IMR-90 (cell line): ENCODE data around the gene ANKRD11. TPM values are rescaled to one million over a fixed set of nuclear protein-coding genes. Genes with fewer than 3 reads are reported as not detected.

ENCODE experiments used
- ATAC-seq: fragments of 200-7000 bp; cut with Tn5 transposase; 2 replicates; pipeline ENCODE4 v1.9.1; 2020; ENCODE audit warnings: low read depth, mild to moderate bottlenecking, moderate library complexity
- BruUV-seq: library from RNA; stranded (reverse); fragments of 400-500 nt; replicated peaks from 2 replicates; lab custom pipeline; 2021; lab: Mats Ljungman, UMichigan
- CTCF ChIA-PET: fragments of 300-600 bp; formaldehyde crosslinking; extraction: SDS; loops from one replicate; lab custom pipeline; 2021; ENCODE audit warnings: antibody characterized with exemption; lab: Yijun Ruan, JAX
- POLR2A ChIA-PET: fragments of 300-600 bp; sonication (Branson Sonifier 250); formaldehyde crosslinking; loops from one replicate; lab custom pipeline; 2022; ENCODE audit warnings: antibody characterized with exemption; ENCODE audit not compliant: unreplicated experiment; lab: Charles Lee
- DNase-seq: peaks from one replicate; pipeline ENCODE4 v3.0.0; 2013
- H2AFZ ChIP-seq: replicated peaks from 2 replicates; pipeline ENCODE3; 2013; ENCODE audit warnings: low read length, mild to moderate bottlenecking; ENCODE audit not compliant: poor library complexity
- H2AK5ac ChIP-seq: 2 replicates; pipeline ENCODE4 v1.6.1; 2013; ENCODE audit warnings: low read depth, low read length, inconsistent platforms
- H2AK9ac ChIP-seq: replicated peaks from 2 replicates; pipeline ENCODE3; 2013; ENCODE audit warnings: mild to moderate bottlenecking, low read depth, low read length, moderate library complexity; ENCODE audit not compliant: poor library complexity
- H2BK120ac ChIP-seq: 2 replicates; pipeline ENCODE4 v1.6.1; 2013; ENCODE audit warnings: low read depth, low read length, inconsistent platforms
- H2BK15ac ChIP-seq: 3 replicates; pipeline ENCODE4 v1.6.1; 2013; ENCODE audit warnings: low read depth, low read length, inconsistent platforms
- H2BK20ac ChIP-seq: 2 replicates; pipeline ENCODE4 v1.6.1; 2013; ENCODE audit warnings: low read depth, mild to moderate bottlenecking, inconsistent platforms, low read length, moderate library complexity
- H2BK5ac ChIP-seq: 2 replicates; pipeline ENCODE4 v1.6.1; 2013; ENCODE audit warnings: mild to moderate bottlenecking, low read depth, low read length, inconsistent platforms; ENCODE audit not compliant: poor library complexity, severe bottlenecking
- H3K14ac ChIP-seq: replicated peaks from 2 replicates; pipeline ENCODE4 v1.6.1; 2013; ENCODE audit warnings: low read depth, low read length, inconsistent platforms
- H3K18ac ChIP-seq: 2 replicates; pipeline ENCODE4 v1.6.1; 2013; ENCODE audit warnings: low read depth, low read length, control low read depth
- H3K23ac ChIP-seq: 2 replicates; pipeline ENCODE4 v1.6.1; 2013; ENCODE audit warnings: low read depth, low read length, inconsistent platforms
- H3K27ac ChIP-seq: 2 replicates; pipeline ENCODE4 v1.5.1; 2013; ENCODE audit warnings: mild to moderate bottlenecking, control low read depth, low read length; ENCODE audit not compliant: insufficient read depth
- H3K27me3 ChIP-seq: 2 replicates; pipeline ENCODE4 v1.6.1; 2013; ENCODE audit warnings: low read length; ENCODE audit not compliant: control insufficient read depth, insufficient read depth
- H3K36me3 ChIP-seq: 2 replicates; pipeline ENCODE4 v1.6.1; 2013; ENCODE audit warnings: low read length, mixed read lengths; ENCODE audit not compliant: control insufficient read depth, insufficient read depth
- H3K4ac ChIP-seq: 2 replicates; pipeline ENCODE4 v1.6.1; 2013; ENCODE audit warnings: low read depth, low read length, inconsistent platforms
- H3K4me1 ChIP-seq: 2 replicates; pipeline ENCODE4 v1.6.1; 2013; ENCODE audit warnings: low read length, mixed read lengths; ENCODE audit not compliant: control insufficient read depth, insufficient read depth
- H3K4me2 ChIP-seq: 2 replicates; pipeline ENCODE4 v1.6.1; 2013; ENCODE audit warnings: low read depth, mild to moderate bottlenecking, control low read depth, low read length, moderate library complexity
- H3K4me3 ChIP-seq: 2 replicates; pipeline ENCODE4 v1.5.1; 2013; ENCODE audit warnings: low read depth, mild to moderate bottlenecking, control low read depth, low read length, moderate library complexity; ENCODE audit not compliant: insufficient read depth
- H3K56ac ChIP-seq: 2 replicates; pipeline ENCODE4 v1.6.1; 2013; ENCODE audit warnings: low read length, inconsistent platforms; ENCODE audit not compliant: insufficient read depth; ENCODE audit errors: extremely low read depth
- H3K79me1 ChIP-seq, 2 experiments: 2 replicates each; pipeline ENCODE4 v1.6.1; 2013; ENCODE audit warnings: low read length in 2 of 2, inconsistent platforms in 1 of 2, low read depth in 1 of 2
- H3K9ac ChIP-seq: 2 replicates; pipeline ENCODE4 v1.6.1; 2013; ENCODE audit warnings: low read depth, low read length, control low read depth
- H3K9me1 ChIP-seq: 2 replicates; pipeline ENCODE4 v1.6.1; 2013; ENCODE audit warnings: low read length, inconsistent platforms; ENCODE audit not compliant: insufficient read depth
- H3K9me3 ChIP-seq: 2 replicates; pipeline ENCODE4 v1.6.1; 2013; ENCODE audit warnings: low read length; ENCODE audit not compliant: control insufficient read depth, insufficient read depth
- H4K20me1 ChIP-seq: 2 replicates; pipeline ENCODE4 v1.6.1; 2013; ENCODE audit warnings: low read length, inconsistent platforms; ENCODE audit not compliant: insufficient read depth
- H4K5ac ChIP-seq: 2 replicates; pipeline ENCODE4 v1.6.1; 2013; ENCODE audit warnings: mild to moderate bottlenecking, low read depth, low read length, control low read depth
- H4K8ac ChIP-seq, 2 experiments: 2 replicates each; pipeline ENCODE4 v1.6.1; 2013; ENCODE audit warnings: low read depth in 2 of 2, low read length in 2 of 2, control low read depth in 1 of 2, inconsistent platforms in 1 of 2
- H4K91ac ChIP-seq: 2 replicates; pipeline ENCODE4 v1.6.1; 2013; ENCODE audit warnings: low read depth, low read length, inconsistent platforms; ENCODE audit not compliant: insufficient read depth
- CEBPB ChIP-seq: IDR thresholded peaks from 2 replicates; pipeline ENCODE4 v1.6.1; 2012; ENCODE audit warnings: low read depth, low read length, improper control_type of control experiment
- CHD1 ChIP-seq: IDR thresholded peaks from 2 replicates; pipeline ENCODE4 v1.6.1; 2012; ENCODE audit warnings: low read depth, low read length, improper control_type of control experiment
- FOS ChIP-seq: fragments of 150-350 bp; IDR thresholded peaks from 2 replicates; pipeline ENCODE4 v1.6.1; 2016; ENCODE audit warnings: low read depth, low read length
- MAFK ChIP-seq: IDR thresholded peaks from 2 replicates; pipeline ENCODE4 v1.6.1; 2012; ENCODE audit warnings: low read depth, low read length, improper control_type of control experiment
- MAZ ChIP-seq: IDR thresholded peaks from 2 replicates; pipeline ENCODE4 v1.6.1; 2012; ENCODE audit warnings: low read depth, mild to moderate bottlenecking, low read length, improper control_type of control experiment, moderate library complexity, borderline replicate concordance
- MXI1 ChIP-seq: IDR thresholded peaks from 2 replicates; pipeline ENCODE4 v1.6.1; 2012; ENCODE audit warnings: low read depth, mild to moderate bottlenecking, low read length, moderate library complexity, borderline replicate concordance
- NFE2L2 ChIP-seq: fragments of 150-350 bp; IDR thresholded peaks from 2 replicates; pipeline ENCODE4 v1.6.1; 2016; ENCODE audit warnings: low read depth, mild to moderate bottlenecking, low read length
- POLR2A ChIP-seq: IDR thresholded peaks from 2 replicates; pipeline ENCODE4 v1.6.1; 2012; ENCODE audit warnings: mild to moderate bottlenecking, low read depth, low read length
- RAD21 ChIP-seq: IDR thresholded peaks from 2 replicates; pipeline ENCODE4 v1.6.1; 2012; ENCODE audit warnings: low read length, improper control_type of control experiment
- RCOR1 ChIP-seq: IDR thresholded peaks from 2 replicates; pipeline ENCODE4 v1.6.1; 2012; ENCODE audit warnings: mild to moderate bottlenecking, low read length, improper control_type of control experiment; ENCODE audit not compliant: insufficient replicate concordance
- RFX5 ChIP-seq: IDR thresholded peaks from 2 replicates; pipeline ENCODE4 v1.8.0; 2012; ENCODE audit warnings: low read depth, mild to moderate bottlenecking, low read length, moderate library complexity
- SMC3 ChIP-seq: fragments of 150-350 bp; IDR thresholded peaks from 2 replicates; pipeline ENCODE4 v1.6.1; 2016; ENCODE audit warnings: low read depth, mild to moderate bottlenecking, antibody characterized with exemption, low read length, moderate library complexity
- WGBS, 2 experiments: methylation state at CpG; one replicate each; pipeline versions ENCODE4 v1.1.5 to v1.1.7; 2013; ENCODE audit warnings: missing lambda C conversion rate in 2 of 2; ENCODE audit not compliant: insufficient read length in 1 of 2; ENCODE audit errors: extremely low coverage in 2 of 2; 5-methylcytosine and 5-hydroxymethylcytosine counted together
- dilution Hi-C: fragments of 300-500 bp; cut with HindIII; formaldehyde crosslinking; loops from one replicate; pipeline ENCODE4 v1.14.3; 2018; ENCODE audit warnings: low sequenced_read_pairs; ENCODE audit not compliant: unreplicated experiment
- in situ Hi-C: fragments of 300-500 bp; cut with MboI; formaldehyde crosslinking; loops from 3 replicates; pipeline ENCODE4 v1.14.3; 2019; ENCODE audit warnings: low sequenced_read_pairs, inconsistent platforms, mixed read lengths
- intact Hi-C: fragments of 100-400 bp; cut with micrococcal nuclease; formaldehyde crosslinking; loops from 2 replicates; pipeline ENCODE4 v1.10.0; 2022
- polyA plus RNA-seq, 3 experiments: library from polyadenylated mRNA; depleted of rRNA; stranded (reverse); fragments of >200 nt; gene quantifications; 2 replicates each; pipeline ENCODE4 v1.2.3, GENCODE V29; 2012; ENCODE audit warnings: low replicate concordance in 1 of 3
- total RNA-seq: library from RNA; depleted of rRNA; stranded (reverse); fragments of >200 nt; gene quantifications from 2 replicates; pipeline ENCODE4 v1.2.3, GENCODE V29; 2012
- TF ChIP-seq, protein P1 (sequence below): conservative IDR thresholded peaks from 2 replicates; pipeline ENCODE4 v1.5.1; 2012; ENCODE audit warnings: mild to moderate bottlenecking, low read depth, low read length, improper control_type of control experiment
- TF ChIP-seq, protein P2 (sequence below): fragments of 150-350 bp; IDR thresholded peaks from 2 replicates; pipeline ENCODE4 v1.6.1; 2017; ENCODE audit warnings: mild to moderate bottlenecking, antibody characterized with exemption, low read length, low read depth
- TF ChIP-seq, protein P3 (sequence below): fragments of 150-350 bp; IDR thresholded peaks from 2 replicates; pipeline ENCODE4 v1.6.1; 2016; ENCODE audit warnings: low read depth, mild to moderate bottlenecking, low read length, moderate library complexity, borderline replicate concordance

The ANKRD11 gene
- total and polyA plus RNA-seq, 2 of the 4 experiments (the other 2 are of a cell fraction) = 46.8 to 71.9 TPM

DNA sequence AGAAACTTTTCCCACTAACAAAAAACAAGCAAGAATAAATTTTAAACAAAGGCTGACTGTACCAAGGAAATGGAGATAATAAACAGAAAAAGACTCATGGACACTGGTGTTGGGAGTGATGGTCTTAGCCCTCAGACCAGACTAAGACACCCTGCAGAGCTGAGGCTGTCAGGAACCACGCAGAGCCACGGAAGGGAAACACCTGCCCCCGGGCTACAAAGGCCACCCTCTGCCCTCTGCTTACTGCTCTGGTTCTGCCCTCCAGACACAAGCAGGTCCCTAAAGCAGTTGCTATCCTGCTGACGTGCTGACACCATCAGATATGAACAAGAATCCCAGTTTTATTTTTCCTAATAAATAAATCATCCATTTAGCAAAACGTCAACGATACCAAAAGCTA lies 80.0 kb downstream of the ANKRD11 start:
- H4K5ac ChIP-seq = no peak overlapping the region
- H3K23ac ChIP-seq = no peak overlapping the region
- no peak overlapping the region; the same call in 1 of the 2 replicates for H3K4me2 ChIP-seq
- ATAC-seq = 0 out of 2 replicates have a peak, but pooled peaks have one; percentile 6
- no peak overlapping the region for H3K56ac ChIP-seq
- peaks cover 0 to 89% of the 10 kb centered on the region in 2 experiments; a peak in 3 of 4 replicates for H3K79me1 ChIP-seq
- H2BK120ac ChIP-seq = no peak overlapping the region
- WGBS, 2 experiments = 64% methylated on average over 4 of the region's 6 CpGs; no CpG with 5 or more reads in 1 of the 2 experiments
- no peak overlapping the region for H3K14ac ChIP-seq
- peaks cover 54% of the 10 kb centered on the region for H3K9me1 ChIP-seq
- no TSS peak for BruUV-seq
- intact Hi-C loops = no loop called here
- TF ChIP-seq CHD1 (no peak), SMC3 (no peak), POLR2A (no peak), MXI1 (no peak), NFE2L2 (no peak), RAD21 (no peak), RCOR1 (no peak), FOS (no peak), RFX5 (no peak), MAZ (no peak), MAFK (no peak), CEBPB (no peak)
- TF ChIP-seq, protein P1, sequence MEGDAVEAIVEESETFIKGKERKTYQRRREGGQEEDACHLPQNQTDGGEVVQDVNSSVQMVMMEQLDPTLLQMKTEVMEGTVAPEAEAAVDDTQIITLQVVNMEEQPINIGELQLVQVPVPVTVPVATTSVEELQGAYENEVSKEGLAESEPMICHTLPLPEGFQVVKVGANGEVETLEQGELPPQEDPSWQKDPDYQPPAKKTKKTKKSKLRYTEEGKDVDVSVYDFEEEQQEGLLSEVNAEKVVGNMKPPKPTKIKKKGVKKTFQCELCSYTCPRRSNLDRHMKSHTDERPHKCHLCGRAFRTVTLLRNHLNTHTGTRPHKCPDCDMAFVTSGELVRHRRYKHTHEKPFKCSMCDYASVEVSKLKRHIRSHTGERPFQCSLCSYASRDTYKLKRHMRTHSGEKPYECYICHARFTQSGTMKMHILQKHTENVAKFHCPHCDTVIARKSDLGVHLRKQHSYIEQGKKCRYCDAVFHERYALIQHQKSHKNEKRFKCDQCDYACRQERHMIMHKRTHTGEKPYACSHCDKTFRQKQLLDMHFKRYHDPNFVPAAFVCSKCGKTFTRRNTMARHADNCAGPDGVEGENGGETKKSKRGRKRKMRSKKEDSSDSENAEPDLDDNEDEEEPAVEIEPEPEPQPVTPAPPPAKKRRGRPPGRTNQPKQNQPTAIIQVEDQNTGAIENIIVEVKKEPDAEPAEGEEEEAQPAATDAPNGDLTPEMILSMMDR = no peak
- TF ChIP-seq, protein P2, sequence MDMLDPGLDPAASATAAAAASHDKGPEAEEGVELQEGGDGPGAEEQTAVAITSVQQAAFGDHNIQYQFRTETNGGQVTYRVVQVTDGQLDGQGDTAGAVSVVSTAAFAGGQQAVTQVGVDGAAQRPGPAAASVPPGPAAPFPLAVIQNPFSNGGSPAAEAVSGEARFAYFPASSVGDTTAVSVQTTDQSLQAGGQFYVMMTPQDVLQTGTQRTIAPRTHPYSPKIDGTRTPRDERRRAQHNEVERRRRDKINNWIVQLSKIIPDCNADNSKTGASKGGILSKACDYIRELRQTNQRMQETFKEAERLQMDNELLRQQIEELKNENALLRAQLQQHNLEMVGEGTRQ = no peak
- TF ChIP-seq, protein P3, sequence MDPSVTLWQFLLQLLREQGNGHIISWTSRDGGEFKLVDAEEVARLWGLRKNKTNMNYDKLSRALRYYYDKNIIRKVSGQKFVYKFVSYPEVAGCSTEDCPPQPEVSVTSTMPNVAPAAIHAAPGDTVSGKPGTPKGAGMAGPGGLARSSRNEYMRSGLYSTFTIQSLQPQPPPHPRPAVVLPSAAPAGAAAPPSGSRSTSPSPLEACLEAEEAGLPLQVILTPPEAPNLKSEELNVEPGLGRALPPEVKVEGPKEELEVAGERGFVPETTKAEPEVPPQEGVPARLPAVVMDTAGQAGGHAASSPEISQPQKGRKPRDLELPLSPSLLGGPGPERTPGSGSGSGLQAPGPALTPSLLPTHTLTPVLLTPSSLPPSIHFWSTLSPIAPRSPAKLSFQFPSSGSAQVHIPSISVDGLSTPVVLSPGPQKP = no peak
- H2AK9ac ChIP-seq = no peak overlapping the region
- DNase-seq = no peak
- dilution Hi-C loops = no loop called here
- no peak overlapping the region for H3K27ac ChIP-seq
- in situ Hi-C loops = no loop called here
- H3K18ac ChIP-seq = no peak overlapping the region
- no peaks in the 10 kb centered on the region for H3K9me3 ChIP-seq
- no peak overlapping the region for H3K4ac ChIP-seq
- H2BK5ac ChIP-seq = no peak overlapping the region
- H4K8ac ChIP-seq = no peak overlapping the region
- peaks cover 35% of the 10 kb centered on the region for H3K4me1 ChIP-seq
- no peak overlapping the region for H3K9ac ChIP-seq
- CTCF ChIA-PET = interaction anchor here (0.7 to 0.9 kb wide), 2 partner anchors 32 to 33 kb away, joined by 3 to 5 read pairs; no protein-coding TSS in a partner anchor
- no peaks in the 10 kb centered on the region for H3K27me3 ChIP-seq
- POLR2A ChIA-PET = no interaction called here
- H3K36me3 ChIP-seq = no peaks in the 10 kb centered on the region
- no peak overlapping the region for H2BK15ac ChIP-seq
- no peak overlapping the region for H2BK20ac ChIP-seq
- H2AK5ac ChIP-seq = no peak overlapping the region
- H3K4me3 ChIP-seq = no peak overlapping the region
- H2AFZ ChIP-seq = no peak overlapping the region
- peaks cover 100% of the 10 kb centered on the region for H4K20me1 ChIP-seq
- no peak overlapping the region for H4K91ac ChIP-seq
